HG02678 (cell line): ENCODE data around the gene MPV17L2.

Experiments used
- ATAC-seq: cut with Tn5 transposase; IDR thresholded peaks from one replicate; pipeline ENCODE4 v1.9.1; 2021; ENCODE audit warnings: mild to moderate bottlenecking, moderate library complexity; ENCODE audit not compliant: unreplicated experiment

MPV17L2 gene

GRCh38 chr19:18231775-18232174, 38.8 kb downstream of the MPV17L2 start:
- no peak for ATAC-seq

- no peak for ATAC-seq
Observed at GRCh38 chr19:18232540-18233223, 39.7 kb downstream of the MPV17L2 start.

- no peak for ATAC-seq
Observed at GRCh38 chr19:18233224-18233825, 40.3 kb downstream of the MPV17L2 start.

GRCh38 chr19:18234194-18234593, 41.2 kb downstream of the MPV17L2 start:
- ATAC-seq: no peak

- no peak for ATAC-seq
Observed at GRCh38 chr19:18239303-18239702, 46.3 kb downstream of the MPV17L2 start.

GRCh38 chr19:18245297-18245696, 52.3 kb downstream of the MPV17L2 start:
- ATAC-seq: no peak
